ENCODE measurements around the gene OR8B4.
"Not testable (repeated sequence)": the region's sequence is repeated elsewhere in the genome, so short reads cannot be mapped to it uniquely, and the experiment has no call there.

OR8B4 gene

DNA sequence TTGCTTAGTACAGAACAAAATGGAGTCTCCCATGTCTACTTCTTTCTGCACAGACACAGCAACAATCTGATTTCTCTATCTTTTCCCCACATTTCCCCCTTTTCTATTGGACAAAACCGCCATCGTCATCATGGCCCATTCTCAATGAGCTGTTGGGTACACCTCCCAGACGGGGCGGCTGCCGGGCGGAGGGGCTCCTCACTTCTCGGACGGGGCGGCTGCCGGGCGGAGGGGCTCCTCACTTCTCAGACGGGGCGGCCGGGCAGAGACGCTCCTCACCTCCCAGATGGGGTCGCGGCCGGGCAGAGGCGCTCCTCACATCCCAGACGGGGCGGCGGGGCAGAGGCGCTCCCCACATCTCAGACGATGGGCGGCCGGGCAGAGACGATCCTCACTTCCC is 21.5 kb downstream of the OR8B4 start:
- DNase-seq = not testable (repeated sequence)

DNA sequence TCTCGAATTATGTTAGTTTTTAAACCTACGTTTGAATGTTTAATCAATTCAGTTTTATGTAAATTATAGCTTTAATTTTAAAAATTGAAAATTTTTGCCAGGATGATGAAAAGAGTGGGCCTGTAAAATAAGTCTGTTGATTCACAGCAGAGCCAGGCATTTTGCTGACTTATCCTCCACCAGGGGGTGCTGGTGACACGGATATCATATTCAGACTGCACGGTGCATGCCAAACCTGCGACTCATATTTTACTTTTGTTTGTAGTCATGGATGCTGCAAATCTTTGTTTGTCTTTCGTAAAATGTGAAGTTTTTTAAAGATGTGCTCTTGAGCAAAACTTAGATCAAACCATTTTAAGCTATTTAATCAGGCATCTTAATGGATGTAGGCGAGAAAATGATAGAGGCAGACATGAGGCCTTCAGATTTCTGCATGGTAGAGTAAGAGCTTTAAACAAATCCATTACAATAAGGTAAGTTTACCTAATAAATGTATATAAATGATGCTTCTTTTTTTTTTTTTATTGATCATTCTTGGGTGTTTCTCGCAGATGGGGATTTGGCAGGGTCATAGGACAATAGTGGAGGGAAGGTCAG is 22.2 kb downstream of the OR8B4 start:
- peak in 1 of 2 experiments; percentile 6 for DNase-seq

DNA sequence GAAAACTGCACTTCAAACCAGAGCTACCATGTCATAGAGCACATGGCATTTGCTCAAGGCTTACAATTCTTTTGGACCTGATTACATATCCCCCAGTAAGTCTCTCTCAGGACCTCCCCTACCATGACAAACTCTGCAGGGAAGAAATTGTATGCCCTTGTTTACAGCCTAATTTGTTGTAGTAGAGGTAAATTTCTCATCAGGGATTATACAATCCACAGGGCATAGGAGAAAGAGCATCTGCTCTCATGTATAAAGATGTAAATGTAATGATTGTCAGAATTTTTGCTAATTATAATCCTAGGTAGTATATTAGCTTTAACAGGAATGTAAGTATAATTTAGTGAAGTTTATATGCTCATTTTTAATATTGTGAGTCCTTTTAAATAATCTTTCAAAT is 25.7 kb downstream of the OR8B4 start, which contains the start of gene OR8B3:
Gene OR8B3 (minus strand): TSS at position 101 of the 400 bp plus-strand sequence. CDS start 1,673 bp downstream, outside the sequence.
- no peak for DNase-seq

DNA sequence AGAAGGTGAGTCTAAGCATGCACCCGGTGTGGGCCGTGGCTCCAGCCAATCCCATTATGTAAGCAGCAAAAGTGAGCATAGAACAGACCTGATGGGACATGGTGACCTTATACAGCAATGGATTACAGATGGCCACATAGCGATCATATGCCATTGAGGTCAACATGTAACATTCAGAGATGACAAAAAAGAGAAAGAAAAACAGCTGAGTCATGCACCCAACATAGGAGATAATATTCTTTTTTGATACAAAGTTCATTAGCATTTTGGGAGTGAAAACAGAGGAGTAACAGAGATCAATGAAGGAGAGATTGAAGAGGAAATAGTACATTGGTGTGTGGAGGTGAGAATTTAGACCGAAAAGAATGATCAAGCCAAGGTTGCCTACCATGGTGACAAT is 27.8 kb downstream of the OR8B4 start:
- not testable (repeated sequence) for DNase-seq

DNA sequence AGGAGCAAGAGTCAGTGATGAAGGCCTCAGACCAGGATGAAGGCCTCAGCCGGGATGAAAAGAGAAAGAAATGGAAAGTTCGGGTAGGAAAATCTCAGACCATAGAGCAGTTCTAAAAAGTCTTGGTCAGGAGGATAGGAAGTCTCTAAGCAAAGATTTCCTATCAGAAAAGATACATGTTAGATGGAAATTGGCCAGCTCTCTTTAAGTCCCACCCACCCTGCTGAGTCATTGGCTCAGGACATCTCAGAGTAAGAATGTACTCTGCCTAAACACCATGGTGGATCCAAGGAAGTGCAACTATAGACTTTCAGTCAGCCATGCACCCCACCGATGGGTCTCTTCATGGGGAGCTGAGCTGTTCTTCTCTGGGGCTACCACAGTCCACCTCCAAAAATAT is 30.3 kb downstream of the OR8B4 start:
- no peak for DNase-seq

DNA sequence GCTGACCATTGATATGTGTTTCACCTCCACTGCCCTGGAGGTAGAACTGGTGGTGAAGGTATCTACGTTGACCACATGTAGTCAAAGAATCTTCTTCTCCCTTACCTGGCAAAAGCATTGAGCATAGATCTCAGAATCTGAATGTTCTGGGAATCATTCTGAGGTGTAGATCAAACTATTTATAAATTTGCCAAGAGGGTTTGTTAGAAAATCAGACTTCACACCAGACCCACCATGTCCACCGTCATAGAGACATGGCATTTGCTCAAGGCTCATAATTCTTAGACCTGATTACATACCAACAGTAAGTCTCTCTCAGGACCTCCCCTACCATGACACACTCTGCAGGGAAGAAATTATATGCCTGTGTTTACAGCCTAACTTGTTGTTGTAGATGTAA is 40.3 kb downstream of the OR8B4 start, which contains the start of gene OR8B2:
Gene OR8B2 (minus strand): TSS at position 101 of the 400 bp plus-strand sequence. CDS start 1,156 bp downstream, outside the sequence.
- no peak for DNase-seq

DNA sequence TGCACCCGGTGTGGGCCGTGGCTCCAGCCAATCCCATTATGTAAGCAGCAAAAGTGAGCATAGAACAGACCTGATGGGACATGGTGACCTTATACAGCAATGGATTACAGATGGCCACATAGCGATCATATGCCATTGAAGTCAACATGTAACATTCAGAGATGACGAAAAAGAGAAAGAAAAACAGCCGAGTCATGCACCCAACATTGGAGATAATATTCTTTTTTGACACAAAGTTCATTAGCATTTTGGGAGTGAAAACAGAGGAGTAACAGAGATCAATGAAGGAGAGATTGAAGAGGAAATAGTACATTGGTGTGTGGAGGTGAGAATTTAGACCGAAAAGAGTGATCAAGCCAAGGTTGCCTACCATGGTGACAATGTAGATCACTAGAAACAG is 41.8 kb downstream of the OR8B4 start:
- not testable (repeated sequence) for DNase-seq

DNA sequence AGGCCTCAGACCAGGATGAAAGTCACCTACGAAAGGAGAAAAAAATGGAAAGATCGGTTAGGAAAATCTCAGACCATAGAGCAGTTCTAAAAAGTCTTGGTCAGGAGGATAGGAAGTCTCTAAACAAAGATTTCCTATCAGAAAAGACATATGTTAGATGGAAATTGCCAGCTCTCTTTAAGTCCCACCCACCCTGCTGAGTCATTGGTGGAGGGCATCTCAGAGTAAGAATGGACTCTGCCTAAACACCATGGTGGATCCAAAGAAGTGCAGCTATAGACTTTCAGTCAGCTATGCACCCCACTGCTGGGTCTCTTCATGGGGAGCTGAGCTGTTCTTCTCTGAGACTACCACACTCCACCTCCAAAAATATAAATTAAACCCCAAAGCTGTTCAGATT is 44.1 kb downstream of the OR8B4 start:
- DNase-seq = no peak

DNA sequence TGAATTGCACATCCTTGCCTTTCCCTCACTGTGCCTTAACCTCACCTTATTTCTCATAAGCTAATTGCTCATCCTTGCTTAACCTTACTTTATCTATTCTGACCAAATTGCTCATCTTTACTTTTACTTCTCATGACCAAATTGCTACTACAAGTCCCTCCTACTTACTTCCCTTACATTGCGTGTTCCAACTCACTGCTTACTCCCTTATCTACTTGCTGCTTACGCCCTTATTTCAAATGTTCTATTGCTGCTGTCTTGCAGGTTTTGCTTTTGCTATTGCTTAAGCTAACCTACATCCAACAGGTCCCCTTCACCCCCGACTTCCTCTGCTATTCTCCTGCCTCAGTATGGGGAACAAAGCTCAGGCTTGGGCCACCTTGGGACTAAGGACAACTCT is 48.4 kb downstream of the OR8B4 start:
- DNase-seq = no peak
